GM12878 (cell line): ENCODE results near the gene UGT1A7. TPM values are rescaled to one million over a fixed set of nuclear protein-coding genes. Genes with fewer than 3 reads are reported as not detected.

Source experiments
- ATAC-seq: fragments of 200-7000 bp; cut with Tn5 transposase; 3 replicates; pipeline ENCODE4 v1.9.1; 2020; ENCODE audit warnings: mild to moderate bottlenecking, moderate library complexity
- BruUV-seq: library from RNA; stranded (reverse); fragments of 400-500 nt; replicated peaks from 2 replicates; lab custom pipeline; 2021; lab: Mats Ljungman, UMichigan
- CTCF ChIA-PET: fragments of 300-600 bp; sonication (Branson Sonifier 250); formaldehyde crosslinking; extraction: SDS; loops from one replicate; lab custom pipeline; 2021; ENCODE audit warnings: inconsistent platforms; lab: Yijun Ruan, JAX
- POLR2A ChIA-PET: fragments of 350-600 bp; formaldehyde crosslinking; extraction: SDS; loops from one replicate; lab custom pipeline; 2021; ENCODE audit warnings: inconsistent platforms; lab: Charles Lee
- RAD21 ChIA-PET: fragments of 300-600 bp; sonication (Branson Sonifier 250); formaldehyde crosslinking; loops from one replicate; lab custom pipeline; 2023; ENCODE audit warnings: antibody characterized with exemption; ENCODE audit not compliant: unreplicated experiment; lab: Charles Lee
- SMC1A ChIA-PET: fragments of 300-600 bp; sonication (Branson Sonifier 250); formaldehyde crosslinking; loops from one replicate; lab custom pipeline; 2023; ENCODE audit not compliant: unreplicated experiment, uncharacterized antibody; lab: Charles Lee
- DNase-seq: peaks from one replicate; pipeline ENCODE4 v3.0.0-alpha.2; 2011; ENCODE audit warnings: low read depth, low spot score
- FAIRE-seq: peaks from 3 replicates; lab custom pipeline; 2011; peaks lifted over from hg19 to GRCh38; lab: Jason Lieb, UNC
- H2AFZ ChIP-seq: 2 replicates; pipeline ENCODE4 v1.6.0; 2011; ENCODE audit warnings: low read depth, low read length, control low read depth; ENCODE audit not compliant: control insufficient read depth
- H3K27ac ChIP-seq: 2 replicates; pipeline ENCODE4 v1.5.1; 2011; ENCODE audit warnings: control low read depth; ENCODE audit not compliant: control insufficient read depth, insufficient read depth
- H3K27me3 ChIP-seq, 2 experiments: replicated peaks in 1 of 2; 2 replicates each; pipeline versions ENCODE4 v1.6.0 to v1.6.1; 2011; ENCODE audit warnings: low read length in 1 of 2; ENCODE audit not compliant: control insufficient read depth in 2 of 2, insufficient read depth in 2 of 2
- H3K36me3 ChIP-seq, 2 experiments: 2 replicates each; pipeline ENCODE4 v1.5.1; 2011; ENCODE audit warnings: low read length in 1 of 2; ENCODE audit not compliant: control insufficient read depth in 2 of 2, insufficient read depth in 2 of 2
- H3K4me1 ChIP-seq: 2 replicates; pipeline ENCODE4 v1.6.1; 2011; ENCODE audit warnings: mild to moderate bottlenecking, low read length, moderate library complexity, mixed read lengths; ENCODE audit not compliant: control insufficient read depth, insufficient read depth
- H3K4me2 ChIP-seq: 2 replicates; pipeline ENCODE4 v1.6.0; 2011; ENCODE audit warnings: control low read depth; ENCODE audit not compliant: control insufficient read depth, insufficient read depth
- H3K4me3 ChIP-seq: fragments of 200-600 bp; sonication (generic); 2 replicates; pipeline ENCODE4 v1.5.1; 2016
- H3K79me2 ChIP-seq: 2 replicates; pipeline ENCODE4 v1.6.0; 2011; ENCODE audit warnings: low read length; ENCODE audit not compliant: control insufficient read depth, insufficient read depth
- H3K9ac ChIP-seq: 2 replicates; pipeline ENCODE4 v1.8.0; 2011; ENCODE audit warnings: low read length, control low read depth, mixed read lengths; ENCODE audit not compliant: control insufficient read depth, insufficient read depth
- H3K9me3 ChIP-seq: replicated peaks from 3 replicates; pipeline ENCODE4 v1.5.1; 2011; ENCODE audit warnings: mild to moderate bottlenecking, low read length; ENCODE audit not compliant: control insufficient read depth, insufficient read depth
- H4K20me1 ChIP-seq: 2 replicates; pipeline ENCODE4 v1.6.0; 2011; ENCODE audit not compliant: control insufficient read depth, insufficient read depth
- POLR2AphosphoS2 ChIP-seq: IDR thresholded peaks from 2 replicates; pipeline ENCODE4 v1.6.1; 2011; ENCODE audit warnings: low read depth, mild to moderate bottlenecking, low read length, improper control_type of control experiment, moderate library complexity
- SMAD1 ChIP-seq: fragments of 450-650 bp; IDR thresholded peaks from 2 replicates; pipeline ENCODE4 v1.6.1; 2018; ENCODE audit warnings: mild to moderate bottlenecking, low read depth; ENCODE audit not compliant: partially characterized antibody
- WRNIP1 ChIP-seq: IDR thresholded peaks from 2 replicates; pipeline ENCODE4 v1.6.1; 2011; ENCODE audit warnings: low read depth, low read length, improper control_type of control experiment, borderline replicate concordance
- WGBS: methylation state at CpG from one replicate; pipeline ENCODE4 v1.1.6; 2016; ENCODE audit warnings: low lambda C conversion rate; ENCODE audit not compliant: insufficient replicate concordance, insufficient coverage; ENCODE audit errors: missing lambda C conversion rate; 5-methylcytosine and 5-hydroxymethylcytosine counted together
- in situ Hi-C: fragments of 300-500 bp; cut with MboI; formaldehyde crosslinking; loops from 9 replicates; pipeline ENCODE4 v1.14.3; 2018; ENCODE audit warnings: mixed read lengths
- intact Hi-C: fragments of 100-400 bp; cut with micrococcal nuclease; formaldehyde crosslinking; loops from one replicate; pipeline ENCODE4 v1.14.2; 2022; ENCODE audit not compliant: unreplicated experiment
- polyA plus RNA-seq, 11 experiments: library from polyadenylated mRNA; depleted of rRNA in 4 of 11; unstranded in 6 of 11; stranded (reverse) in 5 of 11; fragments of >200 nt; fragmentation: Nextera tagmentation in 4 of 11; fragmentation: Illumina TruSeq in 1 of 11; extraction: Ambion mirVana in 4 of 11; extraction: Trizol in 1 of 11; gene quantifications; 1 replicate in 1 of 11; 2 replicates in 10 of 11; pipeline versions ENCODE4 v1.2.1 to v1.2.3, GENCODE V29; 2011 to 2016; ENCODE audit warnings: inconsistent platforms in 2 of 11, missing spikeins in 2 of 11, low read depth in 1 of 11
- total RNA-seq, 4 experiments: library from RNA; depleted of rRNA in 3 of 4; stranded (reverse); fragments of >200 nt in 3 of 4; fragmentation: Illumina TruSeq in 1 of 4; extraction: Trizol in 1 of 4; gene quantifications; 2 replicates each; pipeline versions ENCODE4 v1.2.1 to v1.2.3, GENCODE V29; 2013 to 2021
- TF ChIP-seq, protein P1 (sequence below): fragments of 450-650 bp; IDR thresholded peaks from 2 replicates; pipeline ENCODE4 v1.6.1; 2017; ENCODE audit warnings: borderline replicate concordance
- TF ChIP-seq, protein P2 (sequence below): fragments of 450-650 bp; IDR thresholded peaks from 2 replicates; pipeline ENCODE4 v1.6.1; 2017; ENCODE audit warnings: mild to moderate bottlenecking, low read depth, inconsistent platforms; ENCODE audit not compliant: poor library complexity, severe bottlenecking

UGT1A7 gene
- total and polyA plus RNA-seq, 10 of the 15 experiments (the other 5 are each of a cell fraction or from before 2014, with no cell fraction given): not detected

DNA sequence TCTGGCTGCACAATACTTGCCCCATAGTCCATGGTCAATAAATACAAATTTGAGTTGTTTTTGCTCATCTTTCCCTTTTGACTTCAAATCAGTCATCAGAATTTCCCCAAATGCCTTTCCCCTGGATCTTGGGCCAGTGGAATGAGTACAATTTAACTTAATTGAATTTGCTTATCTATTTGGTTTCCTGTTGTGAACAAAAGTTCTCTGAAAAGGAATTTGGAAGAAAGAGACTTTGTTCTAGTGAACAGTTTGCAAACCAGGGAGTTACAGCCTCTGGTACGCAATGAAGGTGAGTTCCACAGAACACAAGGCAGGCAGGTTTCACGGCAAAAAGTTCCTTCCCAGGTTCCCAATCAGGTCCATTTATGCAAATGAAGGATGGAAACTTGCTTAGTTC is 77.1 kb downstream of the UGT1A7 start:
- no peaks in the 10 kb centered on the region for H4K20me1 ChIP-seq
- SMC1A ChIA-PET: no interaction called here

More for the DNA sequence above, 77.1 kb downstream of the UGT1A7 start:
- DNase-seq (no peak), FAIRE-seq (no peak)
- no peaks in the 10 kb centered on the region for H3K79me2 ChIP-seq
- no peak overlapping the region for H2AFZ ChIP-seq
- H3K36me3 ChIP-seq: no peaks in the 10 kb centered on the region
- 47% methylated on average over 2 of the region's 2 CpGs for WGBS
- TF ChIP-seq POLR2AphosphoS2 (no peak), WRNIP1 (no peak), SMAD1 (no peak)
- TF ChIP-seq, protein P1, sequence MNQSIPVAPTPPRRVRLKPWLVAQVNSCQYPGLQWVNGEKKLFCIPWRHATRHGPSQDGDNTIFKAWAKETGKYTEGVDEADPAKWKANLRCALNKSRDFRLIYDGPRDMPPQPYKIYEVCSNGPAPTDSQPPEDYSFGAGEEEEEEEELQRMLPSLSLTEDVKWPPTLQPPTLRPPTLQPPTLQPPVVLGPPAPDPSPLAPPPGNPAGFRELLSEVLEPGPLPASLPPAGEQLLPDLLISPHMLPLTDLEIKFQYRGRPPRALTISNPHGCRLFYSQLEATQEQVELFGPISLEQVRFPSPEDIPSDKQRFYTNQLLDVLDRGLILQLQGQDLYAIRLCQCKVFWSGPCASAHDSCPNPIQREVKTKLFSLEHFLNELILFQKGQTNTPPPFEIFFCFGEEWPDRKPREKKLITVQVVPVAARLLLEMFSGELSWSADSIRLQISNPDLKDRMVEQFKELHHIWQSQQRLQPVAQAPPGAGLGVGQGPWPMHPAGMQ: no peak
- TF ChIP-seq, protein P2, sequence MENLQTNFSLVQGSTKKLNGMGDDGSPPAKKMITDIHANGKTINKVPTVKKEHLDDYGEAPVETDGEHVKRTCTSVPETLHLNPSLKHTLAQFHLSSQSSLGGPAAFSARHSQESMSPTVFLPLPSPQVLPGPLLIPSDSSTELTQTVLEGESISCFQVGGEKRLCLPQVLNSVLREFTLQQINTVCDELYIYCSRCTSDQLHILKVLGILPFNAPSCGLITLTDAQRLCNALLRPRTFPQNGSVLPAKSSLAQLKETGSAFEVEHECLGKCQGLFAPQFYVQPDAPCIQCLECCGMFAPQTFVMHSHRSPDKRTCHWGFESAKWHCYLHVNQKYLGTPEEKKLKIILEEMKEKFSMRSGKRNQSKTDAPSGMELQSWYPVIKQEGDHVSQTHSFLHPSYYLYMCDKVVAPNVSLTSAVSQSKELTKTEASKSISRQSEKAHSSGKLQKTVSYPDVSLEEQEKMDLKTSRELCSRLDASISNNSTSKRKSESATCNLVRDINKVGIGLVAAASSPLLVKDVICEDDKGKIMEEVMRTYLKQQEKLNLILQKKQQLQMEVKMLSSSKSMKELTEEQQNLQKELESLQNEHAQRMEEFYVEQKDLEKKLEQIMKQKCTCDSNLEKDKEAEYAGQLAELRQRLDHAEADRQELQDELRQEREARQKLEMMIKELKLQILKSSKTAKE: no peak
- TF ChIP-seq, all 136 proteins: peak for 0
- intact Hi-C loops (no loop called here), in situ Hi-C loops (no loop called here)
- CTCF ChIA-PET: no interaction called here
- H3K27ac ChIP-seq: no peak overlapping the region
- no peak overlapping the region for H3K9ac ChIP-seq
- peaks cover 0 to 3% of the 10 kb centered on the region in 2 experiments; a peak in 1 of 4 replicates for H3K27me3 ChIP-seq
- RAD21 ChIA-PET: no interaction called here
- no peaks in the 10 kb centered on the region for H3K4me1 ChIP-seq
- no peak overlapping the region for H3K4me2 ChIP-seq
- BruUV-seq: no TSS peak
- POLR2A ChIA-PET: no interaction called here
- ATAC-seq: no peak
- no peaks in the 10 kb centered on the region; the same call in 2 of the 3 replicates for H3K9me3 ChIP-seq
- no peak overlapping the region for H3K4me3 ChIP-seq
